ENCODE data around the gene DAP3. TPM values are rescaled to one million over a fixed set of nuclear protein-coding genes. Genes with fewer than 3 reads are reported as not detected.

Gene DAP3
- total and polyA plus RNA-seq, 2 donors (not counting 1 experiment from before 2014, with no cell fraction given) = 84.7 to 107 TPM

GRCh38 chr1:155651861-155652661 lies 36.8 kb upstream of the DAP3 start:
- Mint-ChIP-seq H3K27ac (no peak overlapping the region), H3K9me3 (ENCODE audit: insufficient read depth) (peaks cover 2% of the 10 kb centered on the region), H3K4me3 (no peak overlapping the region), H3K4me1 (peaks cover 4% of the 10 kb centered on the region), H3K27me3 (no peaks in the 10 kb centered on the region)
- ATAC-seq (ENCODE audit: low read depth) (no peak), DNase-seq (no peak)
- POLR2A ChIA-PET = interaction anchor here (0.6 kb wide), 1 partner anchor 59 kb away, joined by 4 read pairs; no protein-coding TSS in a partner anchor
- H2AFZ ChIP-seq (ENCODE audit: insufficient read depth, low read depth, low read length, poor library complexity, severe bottlenecking) = no peak overlapping the region
- no peak overlapping the region for H3K4me2 ChIP-seq (replicated peaks; ENCODE audit: low read depth, low read length, poor library complexity, severe bottlenecking)
- no peaks in the 10 kb centered on the region for H3K36me3 ChIP-seq (replicated peaks in 1 of 2; ENCODE audit: control extremely low read depth in 1 of 2, control insufficient read depth in 1 of 2, extremely low read depth in 1 of 2, insufficient read depth in 2 of 2, low read length in 1 of 2)
- intact Hi-C loops (cut with micrococcal nuclease) = no loop called here
- 90% methylated on average over 2 of the region's 3 CpGs for WGBS (ENCODE audit: insufficient coverage)
- H4K20me1 ChIP-seq (ENCODE audit: control insufficient read depth, insufficient read depth, low read length, poor library complexity, severe bottlenecking) = no peaks in the 10 kb centered on the region
- no peak for TF ChIP-seq EZH2 (IDR thresholded peaks at IDR 0.05; ENCODE audit: borderline replicate concordance, insufficient read depth, low read depth, low read length, poor library complexity, severe bottlenecking)
- no peak for TF ChIP-seq CTCF (IDR thresholded peaks at IDR 0.05)
- no peak overlapping the region for H3K4me3 ChIP-seq (ENCODE audit: control extremely low read depth in 1 of 5, extremely low read depth in 1 of 5, insufficient read depth in 1 of 5, low read depth in 2 of 5, low read length in 4 of 5)
- H3K27me3 ChIP-seq (replicated peaks in 1 of 4; ENCODE audit: control extremely low read depth in 1 of 4, control insufficient read depth in 3 of 4, insufficient read depth in 4 of 4, low read length in 3 of 4) = no peaks in the 10 kb centered on the region
- no peaks in the 10 kb centered on the region for H3K4me1 ChIP-seq (ENCODE audit: control insufficient read depth in 2 of 2, insufficient read depth in 2 of 2, low read length in 2 of 2)
- H3K9ac ChIP-seq (ENCODE audit: low read length) = no peak overlapping the region
- CTCF ChIA-PET = no interaction called here
- H3K79me2 ChIP-seq (ENCODE audit: control insufficient read depth, insufficient read depth, low read length) = no peaks in the 10 kb centered on the region
- H3K27ac ChIP-seq (ENCODE audit: low read length in 2 of 2) = no peak overlapping the region
- peaks cover 0 to 8% (median 6%) of the 10 kb centered on the region in 3 donors for H3K9me3 ChIP-seq (ENCODE audit: control extremely low read depth in 1 of 3, control insufficient read depth in 2 of 3, insufficient read depth in 1 of 3, low read length in 2 of 3)

GRCh38 chr1:155652951-155653350 lies 35.9 kb upstream of the DAP3 start:
- H3K36me3 ChIP-seq (replicated peaks in 1 of 2; ENCODE audit: control extremely low read depth in 1 of 2, control insufficient read depth in 1 of 2, extremely low read depth in 1 of 2, insufficient read depth in 2 of 2, low read length in 1 of 2) = peaks cover 0 to 2% of the 10 kb centered on the region in 2 experiments
- H3K9ac ChIP-seq (ENCODE audit: low read length) = no peak overlapping the region
- CTCF ChIA-PET = no interaction called here
- H3K9me3 ChIP-seq (ENCODE audit: control extremely low read depth in 1 of 3, control insufficient read depth in 2 of 3, insufficient read depth in 1 of 3, low read length in 2 of 3) = peaks cover 0 to 8% (median 6%) of the 10 kb centered on the region in 3 donors
- no peak for ATAC-seq (ENCODE audit: low read depth)
- H3K27me3 ChIP-seq (replicated peaks in 1 of 4; ENCODE audit: control extremely low read depth in 1 of 4, control insufficient read depth in 3 of 4, insufficient read depth in 4 of 4, low read length in 3 of 4) = no peaks in the 10 kb centered on the region
- H3K4me2 ChIP-seq (replicated peaks; ENCODE audit: low read depth, low read length, poor library complexity, severe bottlenecking) = no peak overlapping the region
- peaks cover 2% of the 10 kb centered on the region for H3K9me3 Mint-ChIP-seq (ENCODE audit: insufficient read depth)
- peaks cover 4% of the 10 kb centered on the region for H3K4me1 Mint-ChIP-seq
- H3K79me2 ChIP-seq (ENCODE audit: control insufficient read depth, insufficient read depth, low read length) = no peaks in the 10 kb centered on the region
- no peak overlapping the region for H3K4me3 ChIP-seq (ENCODE audit: control extremely low read depth in 1 of 5, extremely low read depth in 1 of 5, insufficient read depth in 1 of 5, low read depth in 2 of 5, low read length in 4 of 5)
- no peaks in the 10 kb centered on the region for H4K20me1 ChIP-seq (ENCODE audit: control insufficient read depth, insufficient read depth, low read length, poor library complexity, severe bottlenecking)
- no peak overlapping the region for H3K27ac Mint-ChIP-seq
- intact Hi-C loops (cut with micrococcal nuclease) = no loop called here
- no peaks in the 10 kb centered on the region for H3K4me1 ChIP-seq (ENCODE audit: control insufficient read depth in 2 of 2, insufficient read depth in 2 of 2, low read length in 2 of 2)
- H2AFZ ChIP-seq (ENCODE audit: insufficient read depth, low read depth, low read length, poor library complexity, severe bottlenecking) = no peak overlapping the region
- no peaks in the 10 kb centered on the region for H3K27me3 Mint-ChIP-seq
- POLR2A ChIA-PET = no interaction called here
- TF ChIP-seq CTCF (IDR thresholded peaks at IDR 0.05) (no peak), EZH2 (IDR thresholded peaks at IDR 0.05; ENCODE audit: borderline replicate concordance, insufficient read depth, low read depth, low read length, poor library complexity, severe bottlenecking) (no peak)
- H3K4me3 Mint-ChIP-seq = no peak overlapping the region
- no peak for DNase-seq
- 100% methylated on average over 1 of the region's 3 CpGs for WGBS (ENCODE audit: insufficient coverage)
- H3K27ac ChIP-seq (ENCODE audit: low read length in 2 of 2) = no peak overlapping the region
